Measurements from ENCODE around the gene ABCA7.

Gene ABCA7

GRCh38 chr19:1004204-1004802 is 35.6 kb upstream of the ABCA7 start:
- in situ Hi-C loops (cut with MboI; ENCODE audit: low sequenced_read_pairs), result no loop called here

GRCh38 chr19:1004803-1005664 is 34.9 kb upstream of the ABCA7 start:
- in situ Hi-C loops (cut with MboI; ENCODE audit: low sequenced_read_pairs), result no loop called here

GRCh38 chr19:1006711-1007398 is 33.1 kb upstream of the ABCA7 start:
- in situ Hi-C loops (cut with MboI; ENCODE audit: low sequenced_read_pairs), result no loop called here

- in situ Hi-C loops (cut with MboI; ENCODE audit: low sequenced_read_pairs), result no loop called here
Observed at GRCh38 chr19:1007399-1008251, 32.3 kb upstream of the ABCA7 start.

GRCh38 chr19:1008268-1009040 is 31.5 kb upstream of the ABCA7 start:
- in situ Hi-C loops (cut with MboI; ENCODE audit: low sequenced_read_pairs), result no loop called here

- in situ Hi-C loops (cut with MboI; ENCODE audit: low sequenced_read_pairs), result no loop called here
Observed at GRCh38 chr19:1009041-1009980, 30.6 kb upstream of the ABCA7 start.

- in situ Hi-C loops (cut with MboI; ENCODE audit: low sequenced_read_pairs), result no loop called here
Observed at GRCh38 chr19:1009981-1010538, 29.8 kb upstream of the ABCA7 start.

GRCh38 chr19:1010586-1011510 is 29.1 kb upstream of the ABCA7 start:
- in situ Hi-C loops (cut with MboI; ENCODE audit: low sequenced_read_pairs), result no loop called here

GRCh38 chr19:1011831-1012333 is 28.0 kb upstream of the ABCA7 start:
- in situ Hi-C loops (cut with MboI; ENCODE audit: low sequenced_read_pairs), result no loop called here

- in situ Hi-C loops (cut with MboI; ENCODE audit: low sequenced_read_pairs), result no loop called here
Observed at GRCh38 chr19:1012334-1012733, 27.6 kb upstream of the ABCA7 start.

- in situ Hi-C loops (cut with MboI; ENCODE audit: low sequenced_read_pairs), result no loop called here
Observed at GRCh38 chr19:1013218-1013617, 26.7 kb upstream of the ABCA7 start.

- in situ Hi-C loops (cut with MboI; ENCODE audit: low sequenced_read_pairs), result no loop called here
Observed at GRCh38 chr19:1014161-1015060, 25.5 kb upstream of the ABCA7 start.

- in situ Hi-C loops (cut with MboI; ENCODE audit: low sequenced_read_pairs), result no loop called here
Observed at GRCh38 chr19:1015061-1015781, 24.7 kb upstream of the ABCA7 start.

GRCh38 chr19:1015782-1016646 is 23.9 kb upstream of the ABCA7 start:
- in situ Hi-C loops (cut with MboI; ENCODE audit: low sequenced_read_pairs), result no loop called here

- in situ Hi-C loops (cut with MboI; ENCODE audit: low sequenced_read_pairs), result no loop called here
Observed at GRCh38 chr19:1016647-1017114, 23.2 kb upstream of the ABCA7 start.
